IPS DF 6.9 (cell line): ENCODE data around the gene PLEKHD1.

Experiments used
- DNase-seq: peaks from one replicate; pipeline ENCODE4 v3.0.0-alpha.2; 2013; ENCODE audit warnings: low read depth, low spot score
- H3K27ac ChIP-seq: one replicate; pipeline ENCODE4 v1.5.1; 2013; ENCODE audit warnings: low read length, control low read depth
- H3K27me3 ChIP-seq: 2 replicates; pipeline ENCODE4 v1.6.1; 2013; ENCODE audit warnings: mild to moderate bottlenecking, low read length; ENCODE audit not compliant: control insufficient read depth, insufficient read depth
- H3K36me3 ChIP-seq: 2 replicates; pipeline ENCODE4 v1.6.1; 2013; ENCODE audit warnings: low read length; ENCODE audit not compliant: control insufficient read depth, insufficient read depth
- H3K4me1 ChIP-seq: 2 replicates; pipeline ENCODE4 v1.6.1; 2013; ENCODE audit warnings: low read length; ENCODE audit not compliant: control insufficient read depth, insufficient read depth
- H3K4me3 ChIP-seq: 2 replicates; pipeline ENCODE4 v1.5.1; 2013; ENCODE audit warnings: mild to moderate bottlenecking, low read length
- H3K9me3 ChIP-seq: 2 replicates; pipeline ENCODE4 v1.6.1; 2013; ENCODE audit warnings: low read length, inconsistent platforms; ENCODE audit not compliant: control insufficient read depth, insufficient read depth
- WGBS: extraction: QIAGEN DNeasy Blood & Tissue Kit; methylation state at CpG from one replicate; pipeline ENCODE4 v1.1.7; 2013; ENCODE audit warnings: mixed read lengths, missing lambda C conversion rate; ENCODE audit not compliant: insufficient read length, insufficient coverage; 5-methylcytosine and 5-hydroxymethylcytosine counted together

The PLEKHD1 gene

DNA sequence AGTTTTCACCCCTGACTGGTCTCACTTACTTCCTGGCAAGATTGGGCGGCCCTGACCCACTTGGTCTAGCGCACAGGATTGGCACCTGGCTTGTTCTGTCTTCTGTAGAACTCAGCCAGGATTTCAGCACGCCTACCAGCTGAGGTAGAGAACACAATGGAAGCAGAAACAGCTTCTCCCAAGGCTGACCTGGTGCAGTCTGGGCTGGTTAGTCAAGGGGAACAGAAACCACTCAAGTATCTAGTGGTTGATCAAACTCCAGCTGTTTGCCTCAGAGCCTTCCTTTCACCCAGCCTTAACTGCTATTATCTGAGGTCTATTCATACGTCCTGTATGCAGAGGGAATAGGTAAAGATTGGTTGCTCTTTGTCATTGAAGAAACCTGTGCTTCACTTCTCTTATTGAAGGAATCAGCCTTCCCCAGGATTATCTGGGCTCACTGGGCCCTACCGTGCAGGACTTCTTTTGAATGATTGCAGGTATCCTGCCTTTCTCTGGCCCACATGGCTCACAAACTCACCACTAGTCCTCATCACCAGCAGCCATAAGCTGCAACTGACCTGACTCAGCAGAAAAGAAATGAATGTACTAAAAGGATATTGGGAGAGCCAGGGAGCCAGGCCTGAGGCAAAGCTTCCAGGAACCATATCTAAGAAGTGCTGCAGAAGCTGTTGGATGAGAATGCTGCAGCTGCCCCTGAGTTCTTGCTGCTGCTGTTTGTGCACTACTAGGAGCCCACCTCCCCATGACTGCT is 2.5 kb upstream of the PLEKHD1 start:
- DNase-seq: no peak
- no peak overlapping the region for H3K27ac ChIP-seq
- no CpG with 5 or more reads among the region's 5 CpGs for WGBS
- peaks cover 32% of the 10 kb centered on the region for H3K27me3 ChIP-seq
- H3K36me3 ChIP-seq: no peaks in the 10 kb centered on the region
- H3K4me1 ChIP-seq: no peaks in the 10 kb centered on the region
- no peak overlapping the region for H3K4me3 ChIP-seq
- no peaks in the 10 kb centered on the region for H3K9me3 ChIP-seq

DNA sequence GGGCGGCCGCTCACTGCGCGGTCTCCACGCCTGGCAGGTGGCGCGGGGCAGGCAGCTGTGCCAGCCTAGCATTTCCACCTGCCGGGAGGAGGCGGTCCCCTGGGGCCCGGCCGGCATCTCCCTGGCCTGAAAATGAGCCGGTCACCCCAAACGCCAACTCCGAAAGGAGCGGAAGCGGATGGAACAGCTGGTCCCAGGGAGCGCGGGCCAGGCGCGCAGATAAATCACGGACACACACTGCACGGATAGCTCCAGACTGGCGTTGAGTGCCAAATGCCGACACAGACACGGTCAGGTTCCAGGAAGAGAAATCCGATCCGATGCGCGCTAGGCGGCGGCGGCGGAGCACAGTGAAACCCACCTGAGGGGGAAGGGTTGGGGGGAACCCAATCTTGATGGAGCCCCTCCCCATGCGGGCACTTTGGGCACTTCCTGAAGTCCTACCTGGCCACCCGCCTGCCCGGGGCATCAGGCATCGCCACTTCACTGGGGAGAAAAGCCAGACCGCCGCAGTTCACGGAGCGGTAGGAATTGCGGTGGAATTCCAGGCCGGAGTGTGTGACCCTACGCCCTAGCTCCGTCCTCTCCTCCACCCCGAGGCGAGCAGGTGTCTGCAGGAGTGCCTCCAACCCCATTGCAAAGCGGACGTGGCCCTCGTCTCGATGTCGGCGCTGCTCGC is 624 bp upstream of the PLEKHD1 start:
- Histone ChIP-seq H3K4me1 (no peaks in the 10 kb centered on the region), H3K36me3 (no peaks in the 10 kb centered on the region), H3K9me3 (no peaks in the 10 kb centered on the region), H3K4me3 (peak overlapping the region; percentile 46; the same call in 1 of the 2 replicates), H3K27ac (no peak overlapping the region), H3K27me3 (peaks cover 32% of the 10 kb centered on the region)
- no CpG with 5 or more reads among the region's 54 CpGs for WGBS
- no peak for DNase-seq

DNA sequence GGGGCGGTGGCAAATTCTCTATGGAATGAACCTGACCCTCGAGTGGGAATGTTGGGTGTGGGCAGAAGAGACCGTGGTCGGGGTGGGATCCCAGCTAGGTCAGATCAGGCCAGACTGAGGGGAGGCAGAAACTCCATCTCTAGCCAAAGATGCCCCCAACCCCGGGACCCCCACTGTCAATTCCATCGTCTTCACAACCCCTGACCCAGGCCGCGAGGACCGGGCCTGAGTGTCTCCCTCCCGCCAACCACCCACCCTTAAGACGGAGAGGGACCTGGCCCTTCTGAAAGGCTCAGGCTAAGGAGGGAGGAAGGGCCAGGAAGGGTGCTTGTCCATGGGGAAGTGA is 760 bp downstream of the PLEKHD1 start:
- Histone ChIP-seq H3K27ac (no peak overlapping the region), H3K9me3 (no peaks in the 10 kb centered on the region), H3K36me3 (no peaks in the 10 kb centered on the region), H3K4me3 (no peak overlapping the region; the same call in 1 of the 2 replicates), H3K27me3 (peaks cover 32% of the 10 kb centered on the region), H3K4me1 (no peaks in the 10 kb centered on the region)
- no CpG with 5 or more reads among the region's 11 CpGs for WGBS
- no peak for DNase-seq

DNA sequence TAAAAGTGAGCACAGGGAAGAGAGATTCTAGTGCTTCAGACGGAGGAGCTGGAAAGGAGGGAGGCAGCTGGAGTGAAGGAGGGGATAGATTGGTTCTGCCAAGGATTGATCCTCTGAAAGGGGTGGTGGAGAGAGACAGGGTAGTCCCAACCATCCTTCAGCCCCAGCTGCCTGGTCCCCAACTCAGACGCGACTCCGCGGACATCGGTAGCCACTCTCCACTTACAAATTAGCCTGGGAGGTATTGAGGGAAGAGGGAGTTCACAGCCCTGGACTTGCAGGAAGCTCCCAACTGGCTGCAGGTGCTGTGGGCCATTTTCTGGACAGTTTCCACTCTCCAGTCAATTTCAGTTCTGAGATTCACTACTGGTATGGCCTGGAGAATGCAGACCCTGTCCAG is 1.2 kb downstream of the PLEKHD1 start:
- Histone ChIP-seq H3K9me3 (no peaks in the 10 kb centered on the region), H3K36me3 (no peaks in the 10 kb centered on the region), H3K4me3 (no peak overlapping the region), H3K27ac (no peak overlapping the region), H3K4me1 (no peaks in the 10 kb centered on the region), H3K27me3 (peaks cover 32% of the 10 kb centered on the region)
- WGBS: no CpG with 5 or more reads among the region's 6 CpGs
- DNase-seq: no peak

DNA sequence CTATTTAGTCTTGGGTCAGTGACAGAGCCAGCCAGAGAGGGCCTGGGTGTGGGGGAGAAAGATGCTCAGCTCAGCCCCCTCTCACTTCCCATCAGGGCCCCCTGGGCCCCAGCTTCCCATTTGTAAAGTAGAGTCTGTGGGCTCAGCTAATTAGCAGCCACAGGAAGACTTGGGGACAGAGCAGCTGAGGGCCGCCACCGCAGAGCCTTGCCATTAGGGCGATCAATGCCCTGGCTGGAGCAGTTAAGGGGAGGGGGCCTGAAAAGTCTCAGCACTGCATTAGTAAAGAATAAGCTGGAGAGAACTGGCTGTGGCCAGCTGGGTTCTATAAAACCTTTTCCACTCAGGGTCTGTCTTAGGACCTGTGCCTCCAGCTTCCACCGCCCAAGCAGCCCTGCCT is 2.7 kb downstream of the PLEKHD1 start:
- no CpG with 5 or more reads among the region's 4 CpGs for WGBS
- no peaks in the 10 kb centered on the region for H3K36me3 ChIP-seq
- no peaks in the 10 kb centered on the region for H3K4me1 ChIP-seq
- H3K9me3 ChIP-seq: no peaks in the 10 kb centered on the region
- no peak overlapping the region for H3K27ac ChIP-seq
- H3K27me3 ChIP-seq: peaks cover 29% of the 10 kb centered on the region
- no peak overlapping the region for H3K4me3 ChIP-seq
- no peak for DNase-seq

DNA sequence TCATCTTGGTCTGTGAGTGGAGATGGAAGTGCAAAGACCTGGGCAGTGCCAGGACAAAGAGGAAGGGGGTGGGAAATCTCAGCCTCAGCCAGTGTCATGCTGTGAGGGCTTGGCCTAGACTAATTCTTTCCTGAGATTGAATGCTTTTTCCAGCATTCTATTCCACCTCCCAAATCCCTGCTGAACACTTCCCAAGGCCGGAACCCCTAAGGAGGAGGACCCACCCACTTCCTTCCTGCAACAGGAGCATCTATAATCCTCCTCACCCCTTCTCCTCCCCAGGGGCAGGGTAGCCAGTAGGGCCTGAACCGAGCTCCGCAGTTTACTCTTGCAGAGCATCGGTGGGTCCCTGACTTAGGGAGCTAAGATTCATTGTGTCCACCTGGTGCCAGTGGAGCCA is 3.2 kb downstream of the PLEKHD1 start:
- H3K27me3 ChIP-seq: peaks cover 27% of the 10 kb centered on the region
- H3K9me3 ChIP-seq: no peaks in the 10 kb centered on the region
- no peak overlapping the region for H3K27ac ChIP-seq
- no peaks in the 10 kb centered on the region for H3K4me1 ChIP-seq
- DNase-seq: no peak
- no peaks in the 10 kb centered on the region for H3K36me3 ChIP-seq
- no CpG with 5 or more reads among the region's 4 CpGs for WGBS
- no peak overlapping the region for H3K4me3 ChIP-seq

DNA sequence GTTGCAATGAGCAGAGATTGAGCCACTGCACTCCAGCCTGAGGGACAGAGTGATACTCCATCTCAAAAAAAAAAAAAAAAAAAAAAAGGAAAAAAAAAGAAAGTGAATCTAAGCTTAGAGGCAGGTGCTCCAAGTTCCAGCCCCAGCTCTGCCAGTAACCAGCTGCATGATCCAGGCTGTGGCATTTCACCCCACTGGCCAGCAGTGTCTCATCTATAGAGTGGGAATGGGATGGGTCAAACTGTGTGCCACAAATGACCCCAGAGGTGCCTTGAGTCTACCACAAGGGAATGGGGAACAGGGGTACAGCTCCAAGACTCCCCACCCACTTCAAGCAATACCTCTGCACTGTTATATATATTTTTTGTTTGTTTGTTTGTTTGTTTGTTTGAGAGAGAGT is 5.0 kb downstream of the PLEKHD1 start:
- Histone ChIP-seq H3K27me3 (peaks cover 15% of the 10 kb centered on the region; the same call in 1 of the 2 replicates), H3K4me3 (no peak overlapping the region)

DNA sequence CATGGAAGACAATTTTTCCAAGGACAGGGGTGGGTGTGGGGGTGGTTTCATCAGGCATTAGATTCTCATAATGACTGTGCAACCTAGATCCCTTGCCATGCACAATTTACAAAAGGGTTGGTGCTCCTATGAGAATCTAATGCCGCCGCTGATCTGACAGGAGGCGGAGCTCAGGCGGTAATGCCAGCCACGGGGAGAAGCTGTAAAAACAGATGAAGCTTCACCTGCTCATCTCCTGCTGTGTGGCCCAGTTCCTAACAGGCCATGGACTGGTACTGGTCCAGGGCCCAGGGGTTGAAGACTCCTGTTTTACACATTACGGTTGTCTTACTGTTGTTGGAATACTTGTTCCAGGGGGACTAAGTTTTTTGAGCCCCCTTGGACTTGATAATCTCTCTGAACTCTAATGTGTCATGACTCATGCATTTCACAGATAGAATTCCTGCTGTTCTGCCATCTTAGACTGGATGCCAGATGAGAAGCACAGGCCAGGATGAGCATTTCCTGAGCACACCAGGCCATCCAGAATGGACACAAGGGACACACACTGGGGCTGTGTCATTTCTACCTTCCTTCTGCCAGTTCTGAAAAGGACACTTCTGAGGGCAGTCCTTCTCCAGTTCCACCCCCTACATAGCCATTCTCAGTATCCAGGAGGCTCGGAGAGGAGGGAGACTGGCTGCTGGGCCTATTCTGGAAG is 5.8 kb downstream of the PLEKHD1 start:
- Histone ChIP-seq H3K4me1 (no peaks in the 10 kb centered on the region), H3K27ac (no peak overlapping the region), H3K36me3 (no peaks in the 10 kb centered on the region), H3K9me3 (no peaks in the 10 kb centered on the region), H3K4me3 (no peak overlapping the region), H3K27me3 (peaks cover 10% of the 10 kb centered on the region; the same call in 1 of the 2 replicates)
- DNase-seq: no peak
- no CpG with 5 or more reads among the region's 7 CpGs for WGBS

More for the DNA sequence above, 5.0 kb downstream of the PLEKHD1 start:
- no peak for DNase-seq
- no peaks in the 10 kb centered on the region for H3K4me1 ChIP-seq
- no peaks in the 10 kb centered on the region for H3K9me3 ChIP-seq
- no peak overlapping the region for H3K27ac ChIP-seq
- H3K36me3 ChIP-seq: no peaks in the 10 kb centered on the region

DNA sequence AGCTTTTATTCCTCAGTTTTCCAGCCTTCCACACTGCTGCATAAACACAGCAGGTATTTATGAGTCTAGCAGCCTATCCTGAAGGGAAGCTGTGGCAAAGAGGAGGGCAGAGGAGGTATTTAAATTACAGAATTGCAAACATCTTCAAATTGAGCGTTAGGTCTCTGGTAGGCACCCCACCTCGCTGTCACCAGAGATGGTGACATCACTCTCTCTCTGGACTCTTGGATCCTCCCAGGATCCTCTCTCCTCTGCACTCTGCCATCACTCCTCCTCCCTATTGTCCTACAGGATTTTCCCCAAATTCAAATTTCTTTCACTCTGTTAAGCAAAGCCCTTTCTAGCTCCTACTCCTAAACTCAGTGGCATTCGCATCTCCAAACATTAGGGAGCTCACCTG is 6.7 kb downstream of the PLEKHD1 start:
- H3K27ac ChIP-seq: no peak overlapping the region
- H3K36me3 ChIP-seq: no peaks in the 10 kb centered on the region
- no peak for DNase-seq
- H3K9me3 ChIP-seq: no peaks in the 10 kb centered on the region
- H3K27me3 ChIP-seq: peaks cover 3% of the 10 kb centered on the region; the same call in 1 of the 2 replicates
- no peaks in the 10 kb centered on the region for H3K4me1 ChIP-seq
- no CpG with 5 or more reads among the region's 3 CpGs for WGBS
- H3K4me3 ChIP-seq: no peak overlapping the region

DNA sequence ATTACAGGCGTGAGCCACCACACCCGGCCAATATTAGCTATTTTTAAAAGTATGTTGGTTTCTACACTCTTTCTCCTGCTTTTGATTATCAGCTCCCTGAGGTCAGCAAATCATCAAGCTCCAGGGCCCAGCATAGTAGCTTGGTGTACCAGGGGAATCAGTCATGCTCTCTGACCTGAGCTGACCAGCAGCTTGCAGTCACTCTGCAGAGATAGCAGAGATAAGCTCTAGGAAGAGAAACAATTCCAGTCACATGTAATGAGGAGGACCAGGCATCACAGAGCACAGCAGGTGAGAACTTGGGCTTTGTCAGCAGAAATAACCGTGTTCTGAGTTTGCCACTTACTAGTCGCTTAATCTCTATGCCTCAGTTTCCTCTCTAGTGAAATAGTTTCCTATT is 8.5 kb downstream of the PLEKHD1 start:
- WGBS: no CpG with 5 or more reads among the region's 4 CpGs
- H3K36me3 ChIP-seq: no peaks in the 10 kb centered on the region
- no peaks in the 10 kb centered on the region for H3K27me3 ChIP-seq
- H3K4me3 ChIP-seq: no peak overlapping the region
- H3K27ac ChIP-seq: no peak overlapping the region
- no peaks in the 10 kb centered on the region for H3K4me1 ChIP-seq
- no peaks in the 10 kb centered on the region for H3K9me3 ChIP-seq
- no peak for DNase-seq
